ENCODE measurements around the gene SDK1. TPM values are rescaled to one million over a fixed set of nuclear protein-coding genes. Genes with fewer than 3 reads are reported as not detected.

SDK1 gene
- total and polyA plus RNA-seq, 4 donors, result 10.4 to 11.6 (median 11.0) TPM

GRCh38 chr7:3464900-3465622, 164.0 kb downstream of the SDK1 start:
- Histone ChIP-seq H3K27ac (ENCODE audit: low read depth, low read length) (no peak overlapping the region), H3K4me1 (ENCODE audit: control insufficient read depth, insufficient read depth, low read length) (no peaks in the 10 kb centered on the region), H3K36me3 (ENCODE audit: control insufficient read depth, insufficient read depth, low read length) (no peaks in the 10 kb centered on the region), H3K4me3 (ENCODE audit: low read depth, low read length) (no peak overlapping the region), H3K27me3 (ENCODE audit: control insufficient read depth, insufficient read depth, low read length) (no peaks in the 10 kb centered on the region), H3K9me3 (ENCODE audit: control insufficient read depth, insufficient read depth, low read length) (no peaks in the 10 kb centered on the region)
- 100% methylated on average over 1 of the region's 9 CpGs for WGBS (ENCODE audit: insufficient coverage)
- no peak for DNase-seq (ENCODE audit: low read depth in 4 of 6, low spot score in 6 of 6)

- no peaks in the 10 kb centered on the region for H3K36me3 ChIP-seq (ENCODE audit: control insufficient read depth, insufficient read depth, low read length)
Observed at GRCh38 chr7:3466261-3466660, 165.2 kb downstream of the SDK1 start.

GRCh38 chr7:3469641-3470040, 168.6 kb downstream of the SDK1 start:
- WGBS (ENCODE audit: insufficient coverage), result no CpG with 5 or more reads among the region's 3 CpGs
- no peaks in the 10 kb centered on the region for H3K4me1 ChIP-seq (ENCODE audit: control insufficient read depth, insufficient read depth, low read length)
- H3K4me3 ChIP-seq (ENCODE audit: low read depth, low read length), result no peak overlapping the region
- no peaks in the 10 kb centered on the region for H3K36me3 ChIP-seq (ENCODE audit: control insufficient read depth, insufficient read depth, low read length)
- H3K9me3 ChIP-seq (ENCODE audit: control insufficient read depth, insufficient read depth, low read length), result no peaks in the 10 kb centered on the region
- peak in 1 of 6 donors; percentile 3 for DNase-seq (ENCODE audit: low read depth in 4 of 6, low spot score in 6 of 6)
- no peak overlapping the region for H3K27ac ChIP-seq (ENCODE audit: low read depth, low read length)
- H3K27me3 ChIP-seq (ENCODE audit: control insufficient read depth, insufficient read depth, low read length), result no peaks in the 10 kb centered on the region

More at GRCh38 chr7:3466261-3466660, 165.2 kb downstream of the SDK1 start:
- Histone ChIP-seq H3K4me3 (ENCODE audit: low read depth, low read length) (no peak overlapping the region), H3K27me3 (ENCODE audit: control insufficient read depth, insufficient read depth, low read length) (no peaks in the 10 kb centered on the region), H3K4me1 (ENCODE audit: control insufficient read depth, insufficient read depth, low read length) (no peaks in the 10 kb centered on the region), H3K27ac (ENCODE audit: low read depth, low read length) (no peak overlapping the region), H3K9me3 (ENCODE audit: control insufficient read depth, insufficient read depth, low read length) (no peaks in the 10 kb centered on the region)
- 92% methylated on average over 1 of the region's 4 CpGs for WGBS (ENCODE audit: insufficient coverage)
- DNase-seq (ENCODE audit: low read depth in 4 of 6, low spot score in 6 of 6), result no peak

- no peaks in the 10 kb centered on the region for H3K4me1 ChIP-seq (ENCODE audit: control insufficient read depth, insufficient read depth, low read length)
- H3K4me3 ChIP-seq (ENCODE audit: low read depth, low read length), result no peak overlapping the region
- WGBS (ENCODE audit: insufficient coverage), result 96% methylated on average over 11 of the region's 15 CpGs
- H3K27me3 ChIP-seq (ENCODE audit: control insufficient read depth, insufficient read depth, low read length), result no peaks in the 10 kb centered on the region
- DNase-seq (ENCODE audit: low read depth in 4 of 6, low spot score in 6 of 6), result no peak
- no peaks in the 10 kb centered on the region for H3K36me3 ChIP-seq (ENCODE audit: control insufficient read depth, insufficient read depth, low read length)
- no peaks in the 10 kb centered on the region for H3K9me3 ChIP-seq (ENCODE audit: control insufficient read depth, insufficient read depth, low read length)
- no peak overlapping the region for H3K27ac ChIP-seq (ENCODE audit: low read depth, low read length)
Observed at GRCh38 chr7:3480197-3480596, 179.1 kb downstream of the SDK1 start.

GRCh38 chr7:3481435-3481834, 180.4 kb downstream of the SDK1 start:
- no peak for DNase-seq (ENCODE audit: low read depth in 4 of 6, low spot score in 6 of 6)
- Histone ChIP-seq H3K27ac (ENCODE audit: low read depth, low read length) (no peak overlapping the region), H3K27me3 (ENCODE audit: control insufficient read depth, insufficient read depth, low read length) (no peaks in the 10 kb centered on the region), H3K9me3 (ENCODE audit: control insufficient read depth, insufficient read depth, low read length) (no peaks in the 10 kb centered on the region), H3K4me3 (ENCODE audit: low read depth, low read length) (no peak overlapping the region), H3K36me3 (ENCODE audit: control insufficient read depth, insufficient read depth, low read length) (no peaks in the 10 kb centered on the region), H3K4me1 (ENCODE audit: control insufficient read depth, insufficient read depth, low read length) (no peaks in the 10 kb centered on the region)
- WGBS (ENCODE audit: insufficient coverage), result 93% methylated on average over 4 of the region's 4 CpGs

- DNase-seq (ENCODE audit: low read depth in 4 of 6, low spot score in 6 of 6), result peak; percentile 9 to 68 (median 14)
Observed at GRCh38 chr7:3482147-3482921, 181.3 kb downstream of the SDK1 start.

GRCh38 chr7:3486841-3487240, 185.8 kb downstream of the SDK1 start:
- no CpG with 5 or more reads among the region's 4 CpGs for WGBS (ENCODE audit: insufficient coverage)
- no peak overlapping the region for H3K27ac ChIP-seq (ENCODE audit: low read depth, low read length)
- no peaks in the 10 kb centered on the region for H3K36me3 ChIP-seq (ENCODE audit: control insufficient read depth, insufficient read depth, low read length)
- no peaks in the 10 kb centered on the region for H3K4me1 ChIP-seq (ENCODE audit: control insufficient read depth, insufficient read depth, low read length)
- DNase-seq (ENCODE audit: low read depth in 4 of 6, low spot score in 6 of 6), result no peak
- no peaks in the 10 kb centered on the region for H3K27me3 ChIP-seq (ENCODE audit: control insufficient read depth, insufficient read depth, low read length)
- H3K9me3 ChIP-seq (ENCODE audit: control insufficient read depth, insufficient read depth, low read length), result no peaks in the 10 kb centered on the region
- H3K4me3 ChIP-seq (ENCODE audit: low read depth, low read length), result no peak overlapping the region

More at GRCh38 chr7:3482147-3482921, 181.3 kb downstream of the SDK1 start:
- H3K36me3 ChIP-seq (ENCODE audit: control insufficient read depth, insufficient read depth, low read length), result no peaks in the 10 kb centered on the region
- H3K27me3 ChIP-seq (ENCODE audit: control insufficient read depth, insufficient read depth, low read length), result no peaks in the 10 kb centered on the region
- H3K4me1 ChIP-seq (ENCODE audit: control insufficient read depth, insufficient read depth, low read length), result no peaks in the 10 kb centered on the region
- no peaks in the 10 kb centered on the region for H3K9me3 ChIP-seq (ENCODE audit: control insufficient read depth, insufficient read depth, low read length)
- H3K27ac ChIP-seq (ENCODE audit: low read depth, low read length), result no peak overlapping the region
- H3K4me3 ChIP-seq (ENCODE audit: low read depth, low read length), result no peak overlapping the region
- WGBS (ENCODE audit: insufficient coverage), result 61% methylated on average over 6 of the region's 13 CpGs

- Histone ChIP-seq H3K27ac (ENCODE audit: low read depth, low read length) (no peak overlapping the region), H3K36me3 (ENCODE audit: control insufficient read depth, insufficient read depth, low read length) (no peaks in the 10 kb centered on the region), H3K4me1 (ENCODE audit: control insufficient read depth, insufficient read depth, low read length) (no peaks in the 10 kb centered on the region), H3K27me3 (ENCODE audit: control insufficient read depth, insufficient read depth, low read length) (no peaks in the 10 kb centered on the region), H3K4me3 (ENCODE audit: low read depth, low read length) (no peak overlapping the region), H3K9me3 (ENCODE audit: control insufficient read depth, insufficient read depth, low read length) (no peaks in the 10 kb centered on the region)
- WGBS (ENCODE audit: insufficient coverage), result no CpG with 5 or more reads among the region's 3 CpGs
- no peak for DNase-seq (ENCODE audit: low read depth in 4 of 6, low spot score in 6 of 6)
Observed at GRCh38 chr7:3488829-3489228, 187.8 kb downstream of the SDK1 start.

- DNase-seq (ENCODE audit: low read depth in 4 of 6, low spot score in 6 of 6), result no peak
- Histone ChIP-seq H3K9me3 (ENCODE audit: control insufficient read depth, insufficient read depth, low read length) (no peaks in the 10 kb centered on the region), H3K27ac (ENCODE audit: low read depth, low read length) (no peak overlapping the region), H3K4me1 (ENCODE audit: control insufficient read depth, insufficient read depth, low read length) (no peaks in the 10 kb centered on the region), H3K36me3 (ENCODE audit: control insufficient read depth, insufficient read depth, low read length) (no peaks in the 10 kb centered on the region), H3K27me3 (ENCODE audit: control insufficient read depth, insufficient read depth, low read length) (no peaks in the 10 kb centered on the region), H3K4me3 (ENCODE audit: low read depth, low read length) (no peak overlapping the region)
Observed at GRCh38 chr7:3493499-3493898, 192.4 kb downstream of the SDK1 start.

- no peaks in the 10 kb centered on the region for H3K27me3 ChIP-seq (ENCODE audit: control insufficient read depth, insufficient read depth, low read length)
- H3K9me3 ChIP-seq (ENCODE audit: control insufficient read depth, insufficient read depth, low read length), result peaks cover 3% of the 10 kb centered on the region
- no peak for DNase-seq (ENCODE audit: low read depth in 4 of 6, low spot score in 6 of 6)
- no peak overlapping the region for H3K4me3 ChIP-seq (ENCODE audit: low read depth, low read length)
- H3K4me1 ChIP-seq (ENCODE audit: control insufficient read depth, insufficient read depth, low read length), result no peaks in the 10 kb centered on the region
- 82% methylated on average over 4 of the region's 6 CpGs for whole genome bisulfite sequencing (ENCODE audit: insufficient coverage)
- no peak overlapping the region for H3K27ac ChIP-seq (ENCODE audit: low read depth, low read length)
- H3K36me3 ChIP-seq (ENCODE audit: control insufficient read depth, insufficient read depth, low read length), result no peaks in the 10 kb centered on the region
Observed at GRCh38 chr7:3494947-3495346, 193.9 kb downstream of the SDK1 start.

Data from spinal cord (tissue), 10 donors.